NCI-H2029 treated with DMSO at 0.1 percent for 48 hours (cell line): ENCODE data around the gene RAD51AP1.

ENCODE experiments used
- DNase-seq: peaks from one replicate; lab custom pipeline; 2025; lab: John Stamatoyannopoulos, UW

RAD51AP1 gene

GRCh38 chr12:4545195-4545594 lies 6.5 kb downstream of the RAD51AP1 start:
- no peak for DNase-seq

- DNase-seq, result no peak
These were observed 13.5 kb downstream of the RAD51AP1 start for GRCh38 chr12:4552191-4552590.

- DNase-seq, result no peak
These were observed 15.3 kb downstream of the RAD51AP1 start for GRCh38 chr12:4553943-4554342.

- DNase-seq, result no peak
These were observed 17.1 kb downstream of the RAD51AP1 start for GRCh38 chr12:4555804-4556203.

GRCh38 chr12:4556735-4557530 lies 18.2 kb downstream of the RAD51AP1 start:
- DNase-seq, result no peak

GRCh38 chr12:4557586-4557985 lies 18.9 kb downstream of the RAD51AP1 start:
- no peak for DNase-seq

DNA sequence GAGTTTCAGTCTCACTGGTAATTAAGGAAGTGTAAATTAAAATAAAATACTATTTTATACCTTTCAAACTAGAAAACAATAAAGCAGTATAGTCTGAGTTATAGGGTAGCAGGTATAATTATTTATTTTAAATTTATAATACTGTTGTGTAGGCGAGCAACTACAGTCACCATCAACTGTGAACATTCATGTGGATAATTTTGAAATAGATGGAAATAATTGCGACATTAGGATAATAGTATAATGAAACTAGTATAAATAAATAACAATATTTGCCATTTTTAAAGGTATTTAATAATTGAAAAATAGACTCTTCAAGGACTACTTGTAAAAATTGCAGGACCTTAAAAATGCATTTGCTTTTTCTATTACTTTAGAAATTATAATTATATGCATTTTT lies 19.5 kb downstream of the RAD51AP1 start:
- DNase-seq, result no peak

DNA sequence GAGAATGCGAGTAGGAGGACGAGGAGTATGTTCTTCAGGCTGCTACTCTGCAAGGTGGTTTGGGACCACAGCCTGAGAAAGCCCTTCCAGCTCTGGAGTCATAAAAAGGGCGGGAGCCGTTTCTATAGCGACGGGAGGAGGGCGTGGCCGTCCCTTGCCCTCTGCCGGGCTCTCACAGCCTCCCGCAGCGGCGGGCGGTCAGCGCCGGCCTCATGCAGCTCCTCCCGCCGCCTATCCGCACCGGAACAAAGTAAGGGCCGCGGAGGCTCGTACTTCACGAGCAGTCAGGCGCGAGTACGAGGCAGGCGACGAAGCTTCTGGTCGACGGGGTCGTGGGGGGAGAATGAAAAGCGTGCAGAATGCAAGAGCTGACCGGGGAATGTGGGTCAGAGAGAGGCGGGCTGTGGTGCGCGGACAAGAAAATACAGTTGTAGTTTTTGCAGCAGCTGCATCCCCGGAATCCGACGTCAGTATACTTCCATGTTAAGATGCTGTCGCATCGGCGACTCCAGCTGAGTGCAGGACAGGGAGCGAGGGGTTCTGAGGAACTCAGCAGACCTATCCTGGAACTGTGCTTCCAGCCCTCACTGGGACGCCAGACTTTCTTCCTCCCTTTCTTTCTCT lies 23.5 kb downstream of the RAD51AP1 start, which contains the start of gene DYRK4:
Gene DYRK4, plus strand, starts transcription at position 175 of the 624 bp plus-strand sequence. Its CDS starts 38 bp downstream, at position 213.
- peak; percentile 8 for DNase-seq

DNA sequence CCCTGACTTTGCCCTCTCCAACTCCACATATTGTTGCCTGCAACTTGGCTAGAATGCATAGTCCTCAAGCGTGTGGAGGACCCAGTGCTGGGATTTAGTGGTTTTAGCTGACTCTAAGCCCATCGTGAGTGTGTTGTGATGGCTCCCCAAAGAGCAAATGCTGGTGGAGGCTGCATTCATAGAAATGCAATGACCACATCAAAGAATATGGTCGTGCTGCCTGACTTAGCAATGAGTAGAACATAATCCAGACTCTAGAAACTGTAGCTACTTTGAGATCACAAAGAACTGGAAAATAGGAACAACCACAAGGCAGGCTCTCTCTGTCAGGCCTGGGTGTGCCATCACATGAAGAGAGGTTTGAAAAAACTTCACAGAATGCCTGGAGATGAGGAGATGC lies 24.6 kb downstream of the RAD51AP1 start:
- DNase-seq, result no peak

DNA sequence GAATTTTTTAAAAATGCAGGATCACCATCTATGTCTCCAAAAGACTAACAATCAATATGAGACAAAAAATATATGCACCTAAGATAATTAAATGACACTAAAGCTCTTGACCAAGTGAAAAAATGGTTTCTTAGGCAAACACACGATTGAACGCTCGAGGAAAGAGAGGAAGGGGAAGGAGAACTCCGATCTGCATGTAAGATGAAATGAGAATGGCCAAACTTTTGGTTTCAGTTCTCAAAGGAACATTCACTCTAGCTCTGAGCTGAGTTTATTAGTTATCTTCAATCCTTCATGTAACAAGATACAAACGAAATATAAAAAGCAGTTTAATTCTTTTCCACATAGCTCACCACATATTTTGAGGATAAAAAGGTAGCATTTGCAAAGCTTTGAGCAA lies 26.1 kb downstream of the RAD51AP1 start:
- no peak for DNase-seq

DNA sequence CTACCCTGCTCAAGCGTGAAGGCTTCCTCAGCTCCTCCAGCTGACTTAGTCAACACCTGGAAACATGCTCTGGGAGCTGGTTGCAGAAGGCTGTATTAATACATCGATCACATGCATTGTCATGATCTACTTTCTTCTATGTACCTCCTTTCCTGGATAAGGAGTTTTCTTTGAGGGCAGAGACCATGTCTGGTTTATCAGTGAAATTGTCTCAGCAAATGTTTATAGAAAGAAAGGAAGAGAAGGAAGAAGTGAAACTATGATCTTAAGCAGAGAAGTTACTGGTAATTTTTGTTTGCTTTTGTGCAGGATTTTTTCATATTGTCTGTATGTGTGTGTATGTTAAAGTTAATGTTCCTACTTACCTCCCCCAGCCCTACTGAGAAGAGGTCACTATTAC lies 27.8 kb downstream of the RAD51AP1 start:
- no peak for DNase-seq

DNA sequence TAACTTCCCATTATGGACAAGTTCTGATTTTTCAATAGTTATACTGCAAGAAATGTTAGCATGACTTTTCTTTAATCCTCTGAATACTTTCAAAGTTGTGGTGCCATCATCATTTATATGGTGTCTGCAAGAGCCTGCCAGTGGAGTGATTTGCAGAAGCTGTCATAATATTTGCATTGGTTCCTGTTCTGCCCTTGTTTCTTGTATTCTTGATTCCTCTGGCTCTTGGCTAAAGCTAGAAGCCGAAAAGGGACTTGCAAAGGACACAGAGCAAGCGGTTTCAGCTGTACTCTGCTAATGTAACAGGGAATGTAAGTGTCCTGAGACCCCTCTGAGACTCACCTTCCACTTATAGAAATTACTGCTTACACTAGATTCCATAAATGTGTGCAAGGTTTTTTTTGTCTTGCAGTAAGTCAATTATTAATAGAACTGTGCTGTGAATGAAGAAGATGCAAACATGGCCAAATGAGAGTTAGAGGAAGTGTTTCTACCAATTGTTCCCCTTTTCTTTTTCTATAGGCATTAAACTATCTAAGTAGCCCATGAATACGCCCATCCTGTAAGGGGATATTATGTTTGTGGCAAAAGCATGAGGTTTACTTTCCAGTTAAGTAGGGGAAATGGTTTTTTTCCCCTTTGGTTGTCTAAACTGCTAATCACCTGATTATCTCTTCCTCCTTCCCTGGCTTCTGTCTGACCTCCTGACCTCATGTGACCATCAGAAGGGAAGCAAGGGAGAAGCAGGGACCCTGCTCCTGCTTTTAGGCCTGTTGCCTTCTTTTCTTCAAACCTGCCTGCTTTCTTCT lies 28.6 kb downstream of the RAD51AP1 start:
- DNase-seq, result no peak

DNA sequence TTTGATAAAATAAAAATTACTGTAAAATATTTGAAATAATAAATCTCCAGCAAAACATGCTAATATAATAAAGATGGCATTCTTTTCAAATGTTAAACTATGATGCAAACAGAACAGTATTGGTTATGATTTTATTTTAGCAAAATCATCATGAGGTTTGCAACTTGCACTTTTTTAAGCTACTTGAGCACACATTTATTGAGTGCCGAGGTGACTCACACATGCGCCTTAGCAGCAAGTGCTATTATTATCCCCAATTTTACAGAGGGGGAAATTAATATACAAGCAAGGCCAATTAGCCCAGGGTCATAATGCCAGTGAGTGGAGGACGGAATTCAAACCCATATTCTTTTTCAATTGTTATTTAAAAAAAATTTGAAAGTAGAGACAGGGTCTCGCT lies 30.6 kb downstream of the RAD51AP1 start:
- no peak for DNase-seq

DNA sequence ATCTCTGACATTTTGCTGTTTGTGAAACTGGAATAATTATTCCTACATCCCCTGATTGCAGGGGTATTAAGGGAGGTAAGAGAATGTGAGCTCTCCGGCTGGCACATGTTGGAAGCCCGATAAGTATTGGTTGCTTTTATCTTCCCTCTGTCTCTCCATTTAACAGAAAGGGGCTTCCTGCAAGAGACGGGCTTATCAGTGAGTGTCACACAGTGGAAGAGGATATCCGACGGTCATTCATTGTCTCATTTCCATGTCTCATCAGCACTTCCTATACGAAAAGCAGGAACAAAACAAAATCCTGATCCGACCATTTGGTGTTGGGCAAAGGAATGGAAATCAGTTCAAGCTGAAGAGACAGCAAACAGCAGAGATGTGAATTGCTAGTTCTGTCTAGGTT lies 34.0 kb downstream of the RAD51AP1 start:
- no peak for DNase-seq

DNA sequence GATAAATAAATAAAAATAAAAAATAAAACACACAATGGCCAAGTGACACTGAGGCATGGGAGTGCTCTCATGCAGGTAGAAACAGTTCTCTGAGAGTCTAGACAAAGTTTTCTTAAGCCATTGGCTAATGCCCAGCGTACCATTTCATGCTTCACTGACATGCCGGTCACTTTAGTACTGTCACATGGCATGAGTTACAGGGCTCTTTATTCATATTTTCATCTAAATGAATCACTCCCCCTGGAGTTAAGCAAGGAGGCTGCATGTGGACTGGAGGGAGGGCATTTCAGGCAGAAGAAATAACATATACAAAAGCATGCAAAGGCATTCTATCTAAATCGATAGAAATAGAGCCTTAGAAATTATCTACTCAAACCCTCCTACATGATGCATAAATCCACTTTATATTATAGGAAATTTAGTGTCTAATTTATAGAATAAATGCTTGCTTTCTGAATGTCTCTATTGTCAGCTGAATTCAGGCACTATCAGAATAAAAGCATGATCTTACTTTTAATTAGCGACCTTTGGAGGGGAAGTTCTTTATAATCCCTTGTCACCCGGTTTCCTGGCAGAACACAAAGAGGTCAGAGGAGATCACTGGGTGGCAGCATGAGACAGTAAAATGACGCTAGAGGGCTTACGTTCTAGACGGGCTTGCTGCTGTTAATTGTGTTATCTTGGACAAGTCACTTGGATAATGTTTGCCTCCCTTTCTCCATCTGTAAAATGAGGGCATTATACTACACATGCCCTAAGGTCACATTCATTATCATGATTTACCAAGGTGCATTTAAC lies 40.8 kb downstream of the RAD51AP1 start:
- DNase-seq, result no peak

GRCh38 chr12:4580281-4580688 lies 41.6 kb downstream of the RAD51AP1 start:
- DNase-seq, result no peak

DNA sequence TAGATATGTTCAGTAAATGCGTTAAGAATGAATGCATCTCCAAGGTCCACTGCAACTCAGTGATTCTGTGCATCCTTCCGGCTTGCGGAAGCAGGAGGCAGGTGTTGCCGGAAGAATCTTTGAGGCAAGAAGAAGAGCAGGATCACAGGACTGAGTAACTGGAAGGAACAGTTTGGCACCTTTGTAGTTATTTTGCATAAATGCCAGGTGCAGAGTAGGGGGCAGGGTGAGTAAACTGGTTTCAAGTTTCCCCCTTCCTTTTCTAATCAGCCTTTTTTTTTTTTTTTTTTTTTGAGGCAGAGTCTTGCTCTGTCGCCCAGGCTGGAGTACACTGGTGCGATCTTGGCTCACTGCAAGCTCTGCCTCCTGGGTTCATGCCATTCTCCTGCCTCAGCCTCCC lies 45.6 kb downstream of the RAD51AP1 start:
- DNase-seq, result no peak

- DNase-seq, result no peak
These were observed 46.2 kb downstream of the RAD51AP1 start for GRCh38 chr12:4584896-4585295.

DNA sequence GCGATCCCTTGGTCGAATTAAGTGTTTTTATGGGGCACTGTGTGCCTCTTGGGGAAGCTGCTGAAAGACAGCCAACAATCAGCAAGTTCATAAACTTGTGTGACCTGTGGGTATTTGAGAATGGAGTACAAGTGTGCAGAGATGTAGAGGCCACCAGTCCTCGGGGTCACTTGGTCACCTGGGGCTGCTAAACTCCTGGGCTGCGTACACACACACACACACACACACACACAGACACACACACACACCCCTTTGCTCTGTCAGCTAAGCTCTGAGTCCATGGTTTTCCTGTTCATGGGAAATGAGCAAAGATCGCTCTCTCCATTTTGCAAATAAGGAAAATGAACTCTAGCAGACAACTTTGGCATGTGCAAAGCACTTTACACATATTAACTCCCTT lies 47.8 kb downstream of the RAD51AP1 start:
- no peak for DNase-seq

DNA sequence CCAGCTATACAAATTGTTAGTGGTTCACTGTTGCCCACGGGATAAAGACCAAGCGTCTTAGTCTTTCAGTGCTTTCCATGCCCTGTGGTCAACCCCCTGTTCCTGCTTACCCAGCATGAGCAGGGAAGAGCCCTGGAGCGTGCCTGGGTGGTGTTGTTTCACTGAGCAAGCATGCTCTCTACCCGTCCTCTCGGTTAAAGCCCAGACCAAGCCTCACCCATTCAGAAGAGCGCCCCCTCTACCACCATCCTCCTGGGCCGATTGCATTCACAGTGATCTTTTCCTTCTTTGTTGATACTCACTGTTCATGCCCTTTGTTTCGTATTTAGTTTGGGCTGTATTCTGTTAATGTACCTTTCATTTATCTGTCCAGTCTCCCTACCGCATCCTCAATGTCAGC lies 48.4 kb downstream of the RAD51AP1 start:
- no peak for DNase-seq

DNA sequence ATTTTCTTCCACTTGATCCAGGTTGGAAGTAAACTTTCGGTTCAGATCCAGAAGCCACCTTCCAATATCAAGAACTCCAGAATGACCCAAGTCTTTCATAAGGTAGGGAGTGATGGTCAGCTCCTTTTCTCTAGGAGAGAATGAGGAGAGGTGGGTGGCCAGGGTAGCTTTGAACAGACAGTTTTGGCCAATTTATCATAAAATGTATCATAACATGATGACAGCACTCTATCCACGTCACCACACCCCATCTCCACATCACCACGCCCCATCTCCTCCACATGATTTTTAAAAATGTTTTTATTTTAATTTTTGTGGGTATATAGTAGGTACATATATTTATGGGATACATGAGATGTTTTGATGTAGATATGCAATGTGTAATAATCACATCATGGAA lies 50.2 kb downstream of the RAD51AP1 start:
- no peak for DNase-seq

DNA sequence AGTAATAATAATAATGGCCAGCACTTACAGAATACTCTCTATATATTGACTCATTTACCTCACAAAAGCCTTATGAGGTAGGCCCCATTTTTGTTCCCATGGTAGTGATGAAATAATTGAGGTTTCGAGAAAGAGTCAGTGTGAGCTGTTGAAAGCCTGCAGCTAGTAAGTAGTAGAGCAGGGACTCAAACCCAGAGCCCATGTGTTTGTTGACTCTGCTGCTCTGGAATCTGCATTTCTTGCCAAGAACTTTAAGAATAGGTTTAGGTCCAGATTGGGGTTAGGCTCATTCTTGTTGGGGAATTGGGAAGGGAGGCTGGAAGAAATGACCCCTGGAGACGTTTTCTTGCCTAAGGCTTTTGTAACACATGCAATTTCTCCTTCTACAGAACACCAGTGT lies 51.3 kb downstream of the RAD51AP1 start:
- no peak for DNase-seq
